Measurements from ENCODE around the gene ACTR6.

- TF ChIP-seq ISL1 (CRISPR knock-in tag; IDR thresholded peaks at IDR 0.05) (no peak), RARB (CRISPR knock-in tag; IDR thresholded peaks at IDR 0.05) (no peak), ZC3H10 (CRISPR knock-in tag; IDR thresholded peaks at IDR 0.05) (no peak), BACH2 (CRISPR knock-in tag; IDR thresholded peaks at IDR 0.05; ENCODE audit: borderline replicate concordance) (no peak), ZNF70 (CRISPR knock-in tag; IDR thresholded peaks at IDR 0.05) (no peak), CSRNP3 (CRISPR knock-in tag; IDR thresholded peaks at IDR 0.05) (no peak), ZNF8 (CRISPR knock-in tag; IDR thresholded peaks at IDR 0.05) (no peak), OSR1 (CRISPR knock-in tag; IDR thresholded peaks at IDR 0.05) (no peak), TCF4 (CRISPR knock-in tag; IDR thresholded peaks at IDR 0.05; ENCODE audit: borderline replicate concordance) (no peak), GLIS3 (CRISPR knock-in tag; IDR thresholded peaks at IDR 0.05) (no peak)
- TF ChIP-seq, protein P1, sequence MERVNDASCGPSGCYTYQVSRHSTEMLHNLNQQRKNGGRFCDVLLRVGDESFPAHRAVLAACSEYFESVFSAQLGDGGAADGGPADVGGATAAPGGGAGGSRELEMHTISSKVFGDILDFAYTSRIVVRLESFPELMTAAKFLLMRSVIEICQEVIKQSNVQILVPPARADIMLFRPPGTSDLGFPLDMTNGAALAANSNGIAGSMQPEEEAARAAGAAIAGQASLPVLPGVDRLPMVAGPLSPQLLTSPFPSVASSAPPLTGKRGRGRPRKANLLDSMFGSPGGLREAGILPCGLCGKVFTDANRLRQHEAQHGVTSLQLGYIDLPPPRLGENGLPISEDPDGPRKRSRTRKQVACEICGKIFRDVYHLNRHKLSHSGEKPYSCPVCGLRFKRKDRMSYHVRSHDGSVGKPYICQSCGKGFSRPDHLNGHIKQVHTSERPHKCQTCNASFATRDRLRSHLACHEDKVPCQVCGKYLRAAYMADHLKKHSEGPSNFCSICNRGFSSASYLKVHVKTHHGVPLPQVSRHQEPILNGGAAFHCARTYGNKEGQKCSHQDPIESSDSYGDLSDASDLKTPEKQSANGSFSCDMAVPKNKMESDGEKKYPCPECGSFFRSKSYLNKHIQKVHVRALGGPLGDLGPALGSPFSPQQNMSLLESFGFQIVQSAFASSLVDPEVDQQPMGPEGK (CRISPR knock-in tag; IDR thresholded peaks at IDR 0.05; ENCODE audit: borderline replicate concordance): no peak
- TF ChIP-seq, protein P2, sequence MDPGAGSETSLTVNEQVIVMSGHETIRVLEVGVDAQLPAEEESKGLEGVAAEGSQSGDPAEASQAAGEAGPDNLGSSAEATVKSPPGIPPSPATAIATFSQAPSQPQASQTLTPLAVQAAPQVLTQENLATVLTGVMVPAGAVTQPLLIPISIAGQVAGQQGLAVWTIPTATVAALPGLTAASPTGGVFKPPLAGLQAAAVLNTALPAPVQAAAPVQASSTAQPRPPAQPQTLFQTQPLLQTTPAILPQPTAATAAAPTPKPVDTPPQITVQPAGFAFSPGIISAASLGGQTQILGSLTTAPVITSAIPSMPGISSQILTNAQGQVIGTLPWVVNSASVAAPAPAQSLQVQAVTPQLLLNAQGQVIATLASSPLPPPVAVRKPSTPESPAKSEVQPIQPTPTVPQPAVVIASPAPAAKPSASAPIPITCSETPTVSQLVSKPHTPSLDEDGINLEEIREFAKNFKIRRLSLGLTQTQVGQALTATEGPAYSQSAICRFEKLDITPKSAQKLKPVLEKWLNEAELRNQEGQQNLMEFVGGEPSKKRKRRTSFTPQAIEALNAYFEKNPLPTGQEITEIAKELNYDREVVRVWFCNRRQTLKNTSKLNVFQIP (CRISPR knock-in tag; IDR thresholded peaks at IDR 0.05; ENCODE audit: borderline replicate concordance, low read depth): no peak
Observed at GRCh38 chr12:100258127-100258526, 57.5 kb downstream of the ACTR6 start.
